DOHH2 (cell line): ENCODE results near the gene MAPK6.

Experiments used
- H3F3A ChIP-seq: fragments of 200-600 bp; sonication (generic), shearing (Covaris generic); 2 replicates; pipeline ENCODE4 v1.6.0; 2016; ENCODE audit warnings: antibody characterized with exemption, mild to moderate bottlenecking; ENCODE audit not compliant: control insufficient read depth, insufficient read depth
- H3K27ac ChIP-seq: fragments of 200-600 bp; sonication (generic); 2 replicates; pipeline ENCODE4 v1.5.1; 2014; ENCODE audit warnings: low read depth, mild to moderate bottlenecking, low read length, moderate library complexity
- H3K27me3 ChIP-seq: fragments of 200-600 bp; sonication (generic); 2 replicates; pipeline ENCODE4 v1.6.1; 2014; ENCODE audit warnings: mild to moderate bottlenecking, low read length, mixed read lengths; ENCODE audit not compliant: control insufficient read depth
- H3K36me3 ChIP-seq: fragments of 200-600 bp; sonication (generic); 2 replicates; pipeline ENCODE4 v1.6.1; 2014; ENCODE audit warnings: mild to moderate bottlenecking, low read length, moderate library complexity, mixed read lengths; ENCODE audit not compliant: control insufficient read depth
- H3K4me1 ChIP-seq: fragments of 200-600 bp; sonication (generic); 2 replicates; pipeline ENCODE4 v1.6.1; 2014; ENCODE audit warnings: mild to moderate bottlenecking, low read length, mixed read lengths; ENCODE audit not compliant: control insufficient read depth
- H3K4me2 ChIP-seq: fragments of 200-600 bp; sonication (generic); 2 replicates; pipeline ENCODE4 v1.6.0; 2014; ENCODE audit warnings: mild to moderate bottlenecking, low read length, moderate library complexity
- H3K4me3 ChIP-seq: fragments of 200-600 bp; sonication (generic); 2 replicates; pipeline ENCODE4 v1.5.1; 2014; ENCODE audit warnings: mild to moderate bottlenecking, low read length, mixed read lengths
- H3K79me2 ChIP-seq: fragments of 200-600 bp; sonication (generic); 2 replicates; pipeline ENCODE4 v1.6.1; 2014; ENCODE audit warnings: mild to moderate bottlenecking, low read length, mixed read lengths; ENCODE audit not compliant: control insufficient read depth
- H3K9me2 ChIP-seq: fragments of 200-600 bp; sonication (generic); replicated peaks from 2 replicates; pipeline ENCODE4 v1.6.1; 2014; ENCODE audit warnings: mild to moderate bottlenecking, low read length, mixed read lengths; ENCODE audit not compliant: control insufficient read depth
- H3K9me3 ChIP-seq: fragments of 200-600 bp; sonication (generic); 2 replicates; pipeline ENCODE4 v1.6.1; 2014; ENCODE audit warnings: antibody characterized with exemption, low read length, mixed read lengths; ENCODE audit not compliant: control insufficient read depth, insufficient read depth
- H4K20me1 ChIP-seq: fragments of 200-600 bp; sonication (generic); 2 replicates; pipeline ENCODE4 v1.6.0; 2014; ENCODE audit warnings: low read depth, mild to moderate bottlenecking, antibody characterized with exemption, low read length, moderate library complexity; ENCODE audit not compliant: control insufficient read depth, insufficient read depth
- CTCF ChIP-seq: fragments of 200-600 bp; sonication (generic); IDR thresholded peaks from one replicate; pipeline ENCODE4 v1.5.1; 2014; ENCODE audit warnings: antibody characterized with exemption, mild to moderate bottlenecking, low read depth, low read length; ENCODE audit not compliant: poor library complexity, severe bottlenecking
- EZH2phosphoT487 ChIP-seq: fragments of 200-600 bp; sonication (generic); IDR thresholded peaks from 2 replicates; pipeline ENCODE4 v1.6.1; 2017; ENCODE audit warnings: borderline replicate concordance, mild to moderate bottlenecking, antibody characterized with exemption, low read length, moderate library complexity, mixed read lengths

MAPK6 gene

GRCh38 chr15:52056496-52056895 lies 37.5 kb downstream of the MAPK6 start:
- Histone ChIP-seq H3F3A (no peaks in the 10 kb centered on the region), H3K27ac (no peak overlapping the region), H3K4me2 (no peak overlapping the region), H3K9me3 (no peaks in the 10 kb centered on the region), H3K4me3 (no peak overlapping the region), H4K20me1 (no peaks in the 10 kb centered on the region), H3K9me2 (no peaks in the 10 kb centered on the region), H3K79me2 (no peaks in the 10 kb centered on the region), H3K4me1 (no peaks in the 10 kb centered on the region), H3K36me3 (peaks cover 65% of the 10 kb centered on the region), H3K27me3 (no peaks in the 10 kb centered on the region)
- no peak for TF ChIP-seq EZH2phosphoT487
- TF ChIP-seq CTCF, result no peak

- Histone ChIP-seq H4K20me1 (no peaks in the 10 kb centered on the region), H3K4me2 (no peak overlapping the region), H3K27me3 (no peaks in the 10 kb centered on the region), H3K36me3 (peaks cover 67% of the 10 kb centered on the region), H3K79me2 (no peaks in the 10 kb centered on the region), H3F3A (no peaks in the 10 kb centered on the region), H3K27ac (no peak overlapping the region), H3K9me3 (no peaks in the 10 kb centered on the region), H3K4me1 (no peaks in the 10 kb centered on the region), H3K4me3 (no peak overlapping the region), H3K9me2 (no peaks in the 10 kb centered on the region)
- TF ChIP-seq EZH2phosphoT487, result no peak
- no peak for TF ChIP-seq CTCF
These were observed 39.0 kb downstream of the MAPK6 start for GRCh38 chr15:52057996-52058395.

- Histone ChIP-seq H4K20me1 (no peaks in the 10 kb centered on the region), H3F3A (no peaks in the 10 kb centered on the region), H3K36me3 (peaks cover 74% of the 10 kb centered on the region), H3K9me3 (no peaks in the 10 kb centered on the region), H3K79me2 (no peaks in the 10 kb centered on the region), H3K4me1 (no peaks in the 10 kb centered on the region), H3K27me3 (no peaks in the 10 kb centered on the region), H3K9me2 (no peaks in the 10 kb centered on the region), H3K27ac (no peak overlapping the region), H3K4me3 (no peak overlapping the region), H3K4me2 (no peak overlapping the region)
- no peak for TF ChIP-seq EZH2phosphoT487
- TF ChIP-seq CTCF, result no peak
These were observed 41.5 kb downstream of the MAPK6 start for GRCh38 chr15:52060501-52060900.
